PC-9 (cell line): ENCODE results near the gene SBNO2. TPM values are rescaled to one million over a fixed set of nuclear protein-coding genes. Genes with fewer than 3 reads are reported as not detected.

Experiments used
- BruUV-seq: library from RNA; stranded (reverse); fragments of 400-500 nt; replicated peaks from 2 replicates; lab custom pipeline; 2021; lab: Mats Ljungman, UMichigan
- CTCF ChIA-PET: fragments of 300-600 bp; sonication (Branson Sonifier 250); formaldehyde crosslinking; loops from one replicate; lab custom pipeline; 2022; ENCODE audit warnings: antibody characterized with exemption; lab: Charles Lee
- POLR2A ChIA-PET: fragments of 300-600 bp; sonication (Branson Sonifier 250); formaldehyde crosslinking; loops from one replicate; lab custom pipeline; 2022; ENCODE audit warnings: antibody characterized with exemption; ENCODE audit not compliant: unreplicated experiment; lab: Charles Lee
- DNase-seq, 2 experiments: peaks; one replicate each; pipeline versions ENCODE4 v3.0.0 to v3.0.0-alpha.2; 2015 to 2022; ENCODE audit warnings: mixed read lengths in 1 of 2
- H2AFZ ChIP-seq: fragments of 200-600 bp; sonication (generic); 2 replicates; pipeline ENCODE4 v1.8.1; 2017; ENCODE audit warnings: antibody characterized with exemption
- H3F3A ChIP-seq: fragments of 200-600 bp; sonication (generic); 2 replicates; pipeline ENCODE4 v1.8.1; 2017; ENCODE audit warnings: antibody characterized with exemption, mild to moderate bottlenecking, low read depth; ENCODE audit not compliant: insufficient read depth
- H3K27ac ChIP-seq: fragments of 200-600 bp; sonication (generic); 2 replicates; pipeline ENCODE4 v1.6.1; 2016; ENCODE audit warnings: mixed run types
- H3K27me3 ChIP-seq: fragments of 200-600 bp; sonication (generic); 2 replicates; pipeline ENCODE4 v1.6.1; 2016; ENCODE audit warnings: low read depth, mixed run types; ENCODE audit not compliant: insufficient read depth
- H3K36me3 ChIP-seq: fragments of 200-600 bp; sonication (generic); 2 replicates; pipeline ENCODE4 v1.6.1; 2016; ENCODE audit warnings: low read depth, mixed run types
- H3K4me1 ChIP-seq: fragments of 200-600 bp; sonication (generic); replicated peaks from 2 replicates; pipeline ENCODE4 v1.6.1; 2016; ENCODE audit warnings: mixed run types; ENCODE audit not compliant: insufficient read depth
- H3K4me2 ChIP-seq: fragments of 200-600 bp; sonication (generic); 2 replicates; pipeline ENCODE4 v1.6.1; 2017; ENCODE audit warnings: mixed run types
- H3K4me3 ChIP-seq: fragments of 200-600 bp; sonication (generic); 2 replicates; pipeline ENCODE4 v1.6.1; 2016; ENCODE audit warnings: mixed run types
- H3K79me2 ChIP-seq: fragments of 200-600 bp; sonication (generic); 2 replicates; pipeline ENCODE4 v1.6.1; 2017; ENCODE audit warnings: low read depth, mixed run types
- H3K9me2 ChIP-seq: fragments of 200-600 bp; sonication (generic); 2 replicates; pipeline ENCODE4 v1.8.1; 2017; ENCODE audit warnings: mild to moderate bottlenecking; ENCODE audit not compliant: insufficient read depth
- H3K9me3 ChIP-seq: fragments of 200-600 bp; sonication (generic); 2 replicates; pipeline ENCODE4 v1.8.1; 2016; ENCODE audit warnings: low read depth; ENCODE audit not compliant: insufficient read depth
- H4K20me1 ChIP-seq: fragments of 200-600 bp; sonication (generic); 2 replicates; pipeline ENCODE4 v1.8.1; 2017; ENCODE audit not compliant: insufficient read depth
- EZH2 ChIP-seq: fragments of 200-600 bp; sonication (generic); IDR thresholded peaks from 2 replicates; pipeline ENCODE4 v1.8.0; 2017; ENCODE audit warnings: antibody characterized with exemption, low read depth
- intact Hi-C: fragments of 100-400 bp; cut with micrococcal nuclease; formaldehyde crosslinking; loops from one replicate; pipeline ENCODE4 v1.10.0; 2022; ENCODE audit not compliant: unreplicated experiment
- total RNA-seq: library from RNA; stranded (reverse); gene quantifications from 2 replicates; pipeline ENCODE4 v1.2.3, GENCODE V29; 2021
- TF ChIP-seq, protein P1 (sequence below): fragments of 200-600 bp; sonication (generic); conservative IDR thresholded peaks from 2 replicates; pipeline ENCODE4 v1.6.1; 2017; ENCODE audit warnings: mixed run types, antibody characterized with exemption, mild to moderate bottlenecking, moderate library complexity

The SBNO2 gene
- total RNA-seq, 1 experiment from 2014 or later: 82.4 TPM

DNA sequence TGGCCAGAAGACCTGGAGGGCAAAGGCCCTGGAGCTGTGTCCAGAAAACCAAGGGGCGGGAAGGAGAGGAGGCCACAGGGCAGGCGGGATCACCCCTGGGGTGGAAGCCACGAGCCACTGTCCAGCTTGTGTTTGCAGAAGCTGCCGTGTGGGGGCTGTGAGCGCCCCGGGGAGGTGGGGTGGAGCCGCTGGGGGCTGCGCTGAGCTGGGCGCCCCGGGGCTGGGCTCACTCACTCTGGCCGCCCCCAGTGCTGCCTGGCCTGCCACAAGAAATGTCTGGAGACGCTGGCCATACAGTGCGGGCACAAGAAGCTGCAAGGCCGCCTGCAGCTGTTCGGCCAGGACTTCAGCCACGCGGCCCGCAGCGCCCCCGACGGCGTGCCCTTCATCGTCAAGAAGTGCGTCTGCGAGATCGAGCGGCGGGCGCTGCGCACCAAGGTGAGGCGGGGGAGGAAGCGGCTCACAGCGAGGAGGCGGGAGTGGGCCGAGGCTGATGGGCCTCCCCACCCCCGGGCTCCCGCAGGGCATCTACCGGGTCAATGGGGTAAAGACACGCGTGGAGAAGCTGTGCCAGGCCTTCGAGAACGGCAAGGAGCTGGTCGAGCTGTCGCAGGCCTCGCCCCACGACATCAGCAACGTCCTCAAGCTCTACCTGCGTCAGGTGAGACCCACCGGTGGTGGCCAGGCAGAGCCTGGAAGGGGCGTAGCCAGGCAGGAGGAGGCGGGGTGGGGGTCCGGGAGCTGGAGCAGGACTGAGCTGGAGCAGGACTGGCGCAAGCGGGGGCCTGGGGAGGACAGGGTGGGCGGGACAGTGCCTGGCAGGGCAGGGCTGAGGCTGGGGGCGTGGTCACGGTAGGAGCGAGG, 92.5 kb downstream of the SBNO2 start:
- no peaks in the 10 kb centered on the region for H3K4me1 ChIP-seq
- no peaks in the 10 kb centered on the region for H3K27me3 ChIP-seq
- no peaks in the 10 kb centered on the region for H4K20me1 ChIP-seq
- intact Hi-C loops: no loop called here
- no peak overlapping the region for H3K27ac ChIP-seq
- H3K36me3 ChIP-seq: no peaks in the 10 kb centered on the region
- no peak for DNase-seq
- no peaks in the 10 kb centered on the region for H3K9me2 ChIP-seq
- H3F3A ChIP-seq: peaks cover 10% of the 10 kb centered on the region; the same call in 1 of the 2 replicates
- no peak overlapping the region for H2AFZ ChIP-seq
- TF ChIP-seq, protein P1, sequence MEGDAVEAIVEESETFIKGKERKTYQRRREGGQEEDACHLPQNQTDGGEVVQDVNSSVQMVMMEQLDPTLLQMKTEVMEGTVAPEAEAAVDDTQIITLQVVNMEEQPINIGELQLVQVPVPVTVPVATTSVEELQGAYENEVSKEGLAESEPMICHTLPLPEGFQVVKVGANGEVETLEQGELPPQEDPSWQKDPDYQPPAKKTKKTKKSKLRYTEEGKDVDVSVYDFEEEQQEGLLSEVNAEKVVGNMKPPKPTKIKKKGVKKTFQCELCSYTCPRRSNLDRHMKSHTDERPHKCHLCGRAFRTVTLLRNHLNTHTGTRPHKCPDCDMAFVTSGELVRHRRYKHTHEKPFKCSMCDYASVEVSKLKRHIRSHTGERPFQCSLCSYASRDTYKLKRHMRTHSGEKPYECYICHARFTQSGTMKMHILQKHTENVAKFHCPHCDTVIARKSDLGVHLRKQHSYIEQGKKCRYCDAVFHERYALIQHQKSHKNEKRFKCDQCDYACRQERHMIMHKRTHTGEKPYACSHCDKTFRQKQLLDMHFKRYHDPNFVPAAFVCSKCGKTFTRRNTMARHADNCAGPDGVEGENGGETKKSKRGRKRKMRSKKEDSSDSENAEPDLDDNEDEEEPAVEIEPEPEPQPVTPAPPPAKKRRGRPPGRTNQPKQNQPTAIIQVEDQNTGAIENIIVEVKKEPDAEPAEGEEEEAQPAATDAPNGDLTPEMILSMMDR: no peak
- TF ChIP-seq EZH2: no peak
- BruUV-seq: no TSS peak
- H3K79me2 ChIP-seq: no peaks in the 10 kb centered on the region
- H3K9me3 ChIP-seq: no peaks in the 10 kb centered on the region
- CTCF ChIA-PET: interaction anchor here (0.5 kb wide), 1 partner anchor 13 kb away, joined by 3 read pairs; no protein-coding TSS in a partner anchor
- H3K4me2 ChIP-seq: no peak overlapping the region
- no peak overlapping the region for H3K4me3 ChIP-seq
- POLR2A ChIA-PET: no interaction called here

DNA sequence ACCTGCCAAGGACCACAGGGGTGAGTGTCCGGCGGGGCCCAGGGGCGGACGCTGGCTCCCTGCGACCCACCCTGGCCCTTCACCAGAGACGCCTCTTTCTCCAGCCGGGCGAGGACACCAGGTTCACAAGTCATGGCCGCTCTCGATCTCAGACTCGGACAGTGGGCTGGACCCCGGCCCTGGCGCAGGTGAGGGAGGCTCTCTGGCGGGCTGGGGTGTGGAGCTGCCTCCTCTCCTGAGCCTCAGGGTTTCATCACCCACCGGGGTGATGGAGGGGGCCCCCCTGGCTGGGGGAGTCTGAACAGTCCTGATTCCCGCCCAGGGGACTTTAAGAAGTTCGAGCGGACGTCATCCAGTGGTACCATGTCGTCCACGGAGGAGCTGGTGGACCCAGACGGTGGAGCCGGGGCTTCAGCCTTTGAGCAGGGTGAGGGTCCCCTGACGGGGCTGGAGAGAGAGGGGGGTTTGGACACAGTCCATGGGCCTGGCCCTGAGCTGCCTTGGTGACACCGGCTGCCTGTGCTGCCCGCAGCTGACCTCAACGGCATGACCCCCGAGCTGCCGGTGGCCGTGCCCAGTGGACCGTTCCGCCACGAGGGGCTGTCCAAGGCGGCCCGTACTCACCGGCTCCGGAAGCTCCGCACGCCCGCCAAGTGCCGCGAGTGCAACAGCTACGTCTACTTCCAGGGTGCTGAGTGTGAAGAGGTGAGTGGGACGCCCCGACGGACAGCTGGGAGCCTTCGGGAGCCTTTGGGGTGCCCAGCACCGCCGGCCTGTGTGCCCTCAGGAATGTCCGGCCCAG, 93.5 kb downstream of the SBNO2 start:
- intact Hi-C loops: no loop called here
- Histone ChIP-seq H3K27me3 (no peaks in the 10 kb centered on the region), H4K20me1 (no peaks in the 10 kb centered on the region), H3K27ac (no peak overlapping the region), H3K4me2 (no peak overlapping the region), H3F3A (peaks cover 14% of the 10 kb centered on the region; the same call in 1 of the 2 replicates), H3K79me2 (no peaks in the 10 kb centered on the region), H3K9me3 (no peaks in the 10 kb centered on the region), H3K4me3 (no peak overlapping the region), H3K4me1 (0 out of 2 replicates have a peak, but pooled peaks cover 5% of the 10 kb centered on the region), H2AFZ (no peak overlapping the region), H3K9me2 (no peaks in the 10 kb centered on the region), H3K36me3 (no peaks in the 10 kb centered on the region)
- TF ChIP-seq, protein P1: no peak
- TF ChIP-seq EZH2: no peak
- POLR2A ChIA-PET: no interaction called here
- CTCF ChIA-PET: no interaction called here
- no TSS peak for BruUV-seq
- no peak for DNase-seq

DNA sequence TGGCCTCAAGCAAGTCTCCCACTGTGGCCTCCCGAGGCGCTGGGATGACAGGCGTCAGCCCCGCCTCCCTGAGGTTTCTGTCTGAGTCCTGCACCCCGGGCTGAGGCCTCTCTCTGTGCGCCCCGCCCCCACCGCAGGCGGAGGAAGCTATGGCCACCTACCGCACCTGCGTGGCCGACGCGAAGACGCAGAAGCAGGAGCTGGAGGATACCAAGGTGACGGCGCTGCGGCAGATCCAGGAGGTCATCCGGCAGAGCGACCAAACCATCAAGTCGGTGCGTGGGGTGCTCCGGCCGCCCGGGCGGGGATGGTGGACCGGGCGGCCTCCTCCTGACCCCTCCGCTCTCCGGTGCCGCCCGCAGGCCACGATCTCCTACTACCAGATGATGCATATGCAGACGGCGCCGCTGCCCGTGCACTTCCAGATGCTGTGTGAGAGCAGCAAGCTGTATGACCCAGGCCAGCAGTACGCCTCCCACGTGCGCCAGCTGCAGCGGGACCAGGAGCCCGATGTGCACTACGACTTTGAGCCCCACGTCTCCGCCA, 94.4 kb downstream of the SBNO2 start:
- H3K9me3 ChIP-seq: no peaks in the 10 kb centered on the region
- no TSS peak for BruUV-seq
- H3K36me3 ChIP-seq: no peaks in the 10 kb centered on the region
- intact Hi-C loops: no loop called here
- H3K27ac ChIP-seq: no peak overlapping the region
- H3K4me2 ChIP-seq: no peak overlapping the region
- no peaks in the 10 kb centered on the region for H3K79me2 ChIP-seq
- CTCF ChIA-PET: no interaction called here
- POLR2A ChIA-PET: interaction anchor here (0.6 kb wide), 1 partner anchor 190 kb away, joined by 8 read pairs; no protein-coding TSS in a partner anchor
- H2AFZ ChIP-seq: no peak overlapping the region
- peaks cover 16% of the 10 kb centered on the region; the same call in 1 of the 2 replicates for H3F3A ChIP-seq
- no peaks in the 10 kb centered on the region for H3K27me3 ChIP-seq
- TF ChIP-seq, protein P1: no peak
- TF ChIP-seq EZH2: no peak
- no peak for DNase-seq
- H3K9me2 ChIP-seq: no peaks in the 10 kb centered on the region
- 0 out of 2 replicates have a peak, but pooled peaks cover 9% of the 10 kb centered on the region for H3K4me1 ChIP-seq
- no peaks in the 10 kb centered on the region for H4K20me1 ChIP-seq
- no peak overlapping the region for H3K4me3 ChIP-seq
